ENCODE measurements around the gene RNF17. TPM values are rescaled to one million over a fixed set of nuclear protein-coding genes. Genes with fewer than 3 reads are reported as not detected.
A peak's percentile ranks its signal among the peaks of the same experiment; 100 is the strongest.
"Not testable (repeated sequence)": the region's sequence is repeated elsewhere in the genome, so short reads cannot be mapped to it uniquely, and the experiment has no call there.

The RNF17 gene, protein sequence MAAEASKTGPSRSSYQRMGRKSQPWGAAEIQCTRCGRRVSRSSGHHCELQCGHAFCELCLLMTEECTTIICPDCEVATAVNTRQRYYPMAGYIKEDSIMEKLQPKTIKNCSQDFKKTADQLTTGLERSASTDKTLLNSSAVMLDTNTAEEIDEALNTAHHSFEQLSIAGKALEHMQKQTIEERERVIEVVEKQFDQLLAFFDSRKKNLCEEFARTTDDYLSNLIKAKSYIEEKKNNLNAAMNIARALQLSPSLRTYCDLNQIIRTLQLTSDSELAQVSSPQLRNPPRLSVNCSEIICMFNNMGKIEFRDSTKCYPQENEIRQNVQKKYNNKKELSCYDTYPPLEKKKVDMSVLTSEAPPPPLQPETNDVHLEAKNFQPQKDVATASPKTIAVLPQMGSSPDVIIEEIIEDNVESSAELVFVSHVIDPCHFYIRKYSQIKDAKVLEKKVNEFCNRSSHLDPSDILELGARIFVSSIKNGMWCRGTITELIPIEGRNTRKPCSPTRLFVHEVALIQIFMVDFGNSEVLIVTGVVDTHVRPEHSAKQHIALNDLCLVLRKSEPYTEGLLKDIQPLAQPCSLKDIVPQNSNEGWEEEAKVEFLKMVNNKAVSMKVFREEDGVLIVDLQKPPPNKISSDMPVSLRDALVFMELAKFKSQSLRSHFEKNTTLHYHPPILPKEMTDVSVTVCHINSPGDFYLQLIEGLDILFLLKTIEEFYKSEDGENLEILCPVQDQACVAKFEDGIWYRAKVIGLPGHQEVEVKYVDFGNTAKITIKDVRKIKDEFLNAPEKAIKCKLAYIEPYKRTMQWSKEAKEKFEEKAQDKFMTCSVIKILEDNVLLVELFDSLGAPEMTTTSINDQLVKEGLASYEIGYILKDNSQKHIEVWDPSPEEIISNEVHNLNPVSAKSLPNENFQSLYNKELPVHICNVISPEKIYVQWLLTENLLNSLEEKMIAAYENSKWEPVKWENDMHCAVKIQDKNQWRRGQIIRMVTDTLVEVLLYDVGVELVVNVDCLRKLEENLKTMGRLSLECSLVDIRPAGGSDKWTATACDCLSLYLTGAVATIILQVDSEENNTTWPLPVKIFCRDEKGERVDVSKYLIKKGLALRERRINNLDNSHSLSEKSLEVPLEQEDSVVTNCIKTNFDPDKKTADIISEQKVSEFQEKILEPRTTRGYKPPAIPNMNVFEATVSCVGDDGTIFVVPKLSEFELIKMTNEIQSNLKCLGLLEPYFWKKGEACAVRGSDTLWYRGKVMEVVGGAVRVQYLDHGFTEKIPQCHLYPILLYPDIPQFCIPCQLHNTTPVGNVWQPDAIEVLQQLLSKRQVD (N-terminal part only)
- total RNA-seq = 3.3 TPM

DNA sequence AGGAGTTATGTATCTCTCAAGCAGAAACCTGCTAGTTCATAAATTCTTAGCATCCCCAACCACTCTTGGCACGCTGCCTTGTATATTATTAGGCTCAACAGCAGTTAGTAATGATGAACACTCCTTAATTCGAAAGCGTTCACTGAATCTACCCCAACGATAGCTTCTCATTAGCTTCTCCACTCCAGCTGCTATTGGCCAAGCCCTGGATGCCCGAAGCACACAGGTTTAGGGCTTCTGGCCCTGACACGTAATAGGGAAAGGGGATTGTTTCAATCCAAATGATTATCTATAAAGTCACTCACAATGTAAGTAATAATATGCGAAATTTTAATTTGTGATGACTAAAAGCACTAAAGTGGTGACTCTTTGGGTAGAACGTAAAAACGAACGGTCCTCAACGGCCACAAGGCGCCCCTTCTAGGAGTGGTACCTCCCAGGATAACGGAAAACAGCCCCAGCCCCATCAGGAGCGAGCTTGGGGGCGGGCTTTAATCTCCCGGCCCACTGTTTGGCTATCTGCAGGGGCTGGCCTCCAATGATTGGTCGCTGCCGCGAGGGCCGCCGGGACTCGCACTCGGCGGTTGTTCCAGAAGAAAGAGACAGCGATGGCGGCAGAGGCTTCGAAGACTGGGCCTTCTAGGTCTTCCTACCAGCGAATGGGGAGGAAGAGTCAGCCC lies at the start of gene RNF17:
TSS of gene RNF17 (plus strand) at position 574 of the 680 bp plus-strand sequence. CDS start at position 609, 35 bp downstream.
- DNase-seq (ENCODE audit: low spot score in 2 of 2) (no peak), FAIRE-seq (no peak)

DNA sequence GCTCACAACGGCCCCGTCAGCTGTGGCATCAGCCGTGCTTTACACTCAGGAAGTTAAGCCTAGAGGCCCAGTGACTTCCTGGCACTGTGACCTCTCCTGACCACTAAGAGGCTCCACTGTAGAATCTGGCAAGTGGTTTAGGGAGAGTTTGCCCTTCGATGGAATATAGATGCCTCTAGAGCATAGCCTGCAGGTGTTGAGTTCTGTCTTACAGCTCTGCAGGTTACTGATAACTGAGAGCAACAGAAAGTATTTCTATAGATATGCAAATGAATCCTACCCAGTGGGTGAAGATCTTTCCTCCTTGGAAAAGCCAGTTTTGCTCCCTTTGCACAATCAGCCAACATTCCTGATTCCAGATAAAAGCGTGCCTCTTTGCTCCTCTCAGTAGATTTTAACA lies 48.0 kb upstream of the RNF17 start:
- DNase-seq (ENCODE audit: low spot score in 2 of 2) (no peak), FAIRE-seq (no peak)

- FAIRE-seq = no peak
- DNase-seq (ENCODE audit: low spot score in 2 of 2) = no peak
Observed at GRCh38 chr13:24716446-24716845, 47.5 kb upstream of the RNF17 start.

GRCh38 chr13:24717217-24717616 lies 46.8 kb upstream of the RNF17 start:
- FAIRE-seq (no peak), DNase-seq (ENCODE audit: low spot score in 2 of 2) (no peak)

GRCh38 chr13:24718192-24718965 lies 45.6 kb upstream of the RNF17 start:
- DNase-seq (ENCODE audit: low spot score in 2 of 2) = no peak

GRCh38 chr13:24719139-24719538 lies 44.8 kb upstream of the RNF17 start:
- DNase-seq (ENCODE audit: low spot score in 2 of 2) (no peak), FAIRE-seq (no peak)

More at GRCh38 chr13:24718192-24718965, 45.6 kb upstream of the RNF17 start:
- no peak for FAIRE-seq

DNA sequence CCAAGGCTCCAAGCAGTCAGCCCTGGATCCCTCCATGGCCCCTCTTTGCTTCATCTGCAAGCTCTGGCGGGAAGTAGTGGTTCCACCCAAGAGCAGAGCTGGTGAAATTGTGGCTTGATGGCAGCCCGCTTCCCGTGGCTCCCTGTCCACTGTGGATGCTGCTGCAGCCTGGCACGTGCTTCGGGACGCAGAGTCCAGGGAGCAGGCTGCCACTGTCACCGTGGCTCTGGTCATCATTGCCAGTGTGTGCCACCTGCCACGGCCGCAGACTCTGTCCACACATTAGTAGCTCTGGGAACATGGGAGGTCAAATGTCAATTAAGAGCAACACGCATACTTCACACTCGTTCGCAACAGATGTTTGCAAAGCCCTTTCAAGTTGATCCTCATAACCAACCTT lies 40.8 kb upstream of the RNF17 start:
- no peak for DNase-seq (ENCODE audit: low spot score in 2 of 2)
- no peak for FAIRE-seq

GRCh38 chr13:24724714-24725113 lies 39.3 kb upstream of the RNF17 start:
- no peak for FAIRE-seq

GRCh38 chr13:24725379-24725778 lies 38.6 kb upstream of the RNF17 start:
- no peak for DNase-seq (ENCODE audit: low spot score in 2 of 2)
- FAIRE-seq = no peak

More at GRCh38 chr13:24724714-24725113, 39.3 kb upstream of the RNF17 start:
- DNase-seq (ENCODE audit: low spot score in 2 of 2) = no peak

- DNase-seq (ENCODE audit: low spot score in 2 of 2) (peak; percentile 72 to 79), FAIRE-seq (peak; percentile 88)
Observed at GRCh38 chr13:24727731-24728601, 36.0 kb upstream of the RNF17 start.

DNA sequence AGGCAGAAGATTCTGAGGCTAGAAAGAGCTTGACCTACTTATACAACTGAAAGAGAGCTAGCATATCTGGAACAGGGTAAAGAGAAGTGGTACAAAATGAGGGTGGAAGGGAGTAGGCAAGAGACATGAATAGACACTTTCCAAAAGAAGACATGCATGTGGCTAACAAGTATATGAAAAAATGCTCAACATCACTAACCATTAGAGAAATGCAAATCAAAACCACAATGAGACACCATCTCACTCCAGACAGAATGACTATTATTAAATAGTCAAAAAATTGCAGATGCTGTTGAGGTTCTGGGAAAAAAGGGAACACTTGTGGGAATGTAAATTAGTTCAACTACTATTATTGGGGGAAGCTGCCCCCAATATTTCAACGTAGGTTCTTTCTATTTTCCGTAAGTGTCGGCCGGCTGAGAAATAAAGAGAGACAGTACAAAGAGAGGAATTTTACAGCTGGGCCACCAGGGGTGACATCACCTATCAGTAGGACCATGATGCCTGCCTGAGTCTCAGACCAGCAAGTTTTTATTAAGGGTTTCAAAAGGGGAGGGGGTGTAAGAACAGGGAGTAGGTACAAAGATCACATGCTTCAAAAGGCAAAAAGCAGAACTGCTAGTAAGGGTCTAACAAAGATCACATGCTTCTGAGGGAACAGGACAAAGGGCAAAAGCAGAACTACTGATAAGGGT lies 32.9 kb upstream of the RNF17 start:
- DNase-seq (ENCODE audit: low spot score in 2 of 2); FAIRE-seq: not testable (repeated sequence)

- FAIRE-seq = no peak
- no peak for DNase-seq (ENCODE audit: low spot score in 2 of 2)
Observed at GRCh38 chr13:24734950-24735349, 29.0 kb upstream of the RNF17 start.

- no peak for FAIRE-seq
- DNase-seq (ENCODE audit: low spot score in 2 of 2) = no peak
Observed at GRCh38 chr13:24737042-24737441, 26.9 kb upstream of the RNF17 start.

- DNase-seq (ENCODE audit: low spot score in 2 of 2) (no peak), FAIRE-seq (no peak)
Observed at GRCh38 chr13:24738366-24738847, 25.6 kb upstream of the RNF17 start.

DNA sequence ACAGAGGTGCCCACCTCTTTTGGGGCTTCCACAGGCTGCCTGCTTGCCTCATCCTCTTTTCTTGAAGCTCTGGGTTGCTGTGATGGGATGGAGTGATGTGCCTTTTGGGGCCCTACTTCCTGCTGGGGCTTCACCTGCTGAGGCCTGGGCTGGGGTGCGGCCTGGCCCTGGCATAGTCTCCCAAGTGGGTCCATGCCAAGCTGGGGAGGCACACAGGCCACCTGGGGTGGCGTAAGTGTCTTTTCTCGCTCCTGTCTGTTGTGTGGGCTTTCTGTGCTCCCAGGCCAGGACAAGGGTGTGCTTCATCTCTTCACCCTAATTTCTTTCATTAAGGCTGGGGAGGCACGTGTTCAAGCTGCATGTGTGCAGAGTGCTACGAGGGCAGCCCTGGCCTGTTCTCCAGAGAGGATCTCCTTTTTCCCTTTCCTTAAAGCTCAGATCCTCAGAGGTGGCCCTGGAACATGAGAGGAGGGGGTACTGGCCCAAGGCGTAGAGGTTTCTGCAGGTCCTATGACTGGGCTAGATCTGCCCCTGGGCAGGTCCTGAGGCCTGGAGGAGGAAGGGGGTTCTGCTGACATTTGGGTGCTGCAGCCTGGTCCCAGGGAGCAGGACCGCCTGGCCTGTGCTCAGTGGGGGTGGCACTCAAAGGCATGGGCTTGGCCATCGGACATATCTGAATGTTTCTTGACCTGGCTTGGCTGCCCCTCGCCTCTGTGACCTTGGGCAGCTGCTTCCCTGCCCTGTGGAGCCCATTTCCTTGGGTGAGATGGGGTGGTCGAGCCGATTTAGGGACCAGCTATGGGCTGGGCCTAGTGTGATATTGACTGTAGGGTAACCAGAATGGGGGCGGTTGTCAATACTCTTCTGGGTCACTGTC lies 23.7 kb upstream of the RNF17 start:
- no peak for DNase-seq (ENCODE audit: low spot score in 2 of 2)
- no peak for FAIRE-seq

DNA sequence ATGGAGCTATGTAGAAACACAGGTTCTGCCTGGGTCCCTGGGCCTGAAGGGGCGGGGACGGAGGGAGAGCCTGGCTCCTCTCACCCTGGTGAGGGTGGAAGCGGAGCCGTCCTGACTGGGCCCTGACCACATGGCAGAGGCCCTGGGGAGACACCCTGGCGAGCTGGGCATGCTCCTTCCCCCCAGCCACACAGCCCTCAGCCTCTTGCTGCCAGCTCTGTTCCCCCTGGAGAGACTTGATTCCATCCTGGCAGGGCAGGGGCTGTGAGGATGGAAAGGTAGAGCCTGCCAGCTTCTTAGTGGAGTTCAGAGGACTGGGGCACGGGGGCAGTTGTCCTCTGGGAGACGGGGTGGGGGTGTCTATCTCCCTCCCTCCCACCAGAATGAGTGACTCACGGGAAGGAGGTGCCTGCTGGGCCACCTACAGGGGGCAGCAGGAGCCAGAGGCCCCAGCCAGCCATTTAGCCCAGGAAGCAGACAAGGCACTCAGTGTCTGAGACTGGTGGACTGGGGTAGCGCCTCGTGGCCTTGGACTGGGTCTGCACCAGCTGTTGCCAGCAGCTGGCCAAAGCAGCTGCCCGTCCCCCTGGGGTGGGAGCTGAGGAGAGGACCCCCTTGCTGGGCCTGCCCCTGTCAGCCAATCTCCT lies 22.8 kb upstream of the RNF17 start:
- DNase-seq (ENCODE audit: low spot score in 2 of 2) (no peak), FAIRE-seq (no peak)

Measured in frontal cortex (tissue), 4 donors.